SK-N-MC (cell line): ENCODE results near the gene EPB41.

Source experiments
- EZH2 ChIP-seq: fragments of 200-600 bp; sonication (generic); IDR thresholded peaks from one replicate; pipeline ENCODE4 v1.6.1; 2017; ENCODE audit warnings: antibody characterized with exemption
- POLR2AphosphoS5 ChIP-seq: IDR thresholded peaks from 2 replicates; pipeline ENCODE4 v1.6.1; 2012; ENCODE audit warnings: mild to moderate bottlenecking, low read depth, low read length, borderline replicate concordance

- TF ChIP-seq EZH2: no peak
- TF ChIP-seq POLR2AphosphoS5: no peak
Observed at GRCh38 chr1:28927266-28927647, 12.9 kb downstream of the EPB41 start.
